ENCODE measurements around the gene MUTYH. TPM values are rescaled to one million over a fixed set of nuclear protein-coding genes. Genes with fewer than 3 reads are reported as not detected.

Gene MUTYH
- total RNA-seq, 1 donor from 2014 or later, result 61.3 TPM

DNA sequence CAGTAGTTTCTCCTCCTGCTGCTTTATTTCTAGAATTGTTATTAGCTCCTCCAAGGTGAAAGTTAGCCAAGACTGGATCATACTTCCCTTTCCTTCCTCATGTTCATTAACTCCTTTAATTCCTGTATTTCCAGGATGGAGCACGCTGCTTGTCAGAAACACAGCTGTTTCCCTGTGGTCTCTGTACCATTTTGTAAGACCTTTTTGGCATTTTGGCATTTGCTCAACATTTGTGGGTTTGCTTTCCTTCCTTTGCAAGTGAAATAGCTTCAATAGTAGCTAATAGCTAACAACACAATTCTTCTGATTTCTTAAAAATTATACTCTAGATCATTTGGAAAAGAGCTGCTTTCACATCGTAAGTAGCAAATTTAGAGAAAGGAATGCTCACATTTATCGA, 57.9 kb downstream of the MUTYH start:
- no peak overlapping the region for H3K4me3 Mint-ChIP-seq
- peaks cover 4% of the 10 kb centered on the region for H3K27me3 Mint-ChIP-seq
- DNase-seq (ENCODE audit: extremely low spot score, unreplicated experiment), result no peak
- peaks cover 4% of the 10 kb centered on the region for H3K9me3 Mint-ChIP-seq
- TF ChIP-seq, protein P1, sequence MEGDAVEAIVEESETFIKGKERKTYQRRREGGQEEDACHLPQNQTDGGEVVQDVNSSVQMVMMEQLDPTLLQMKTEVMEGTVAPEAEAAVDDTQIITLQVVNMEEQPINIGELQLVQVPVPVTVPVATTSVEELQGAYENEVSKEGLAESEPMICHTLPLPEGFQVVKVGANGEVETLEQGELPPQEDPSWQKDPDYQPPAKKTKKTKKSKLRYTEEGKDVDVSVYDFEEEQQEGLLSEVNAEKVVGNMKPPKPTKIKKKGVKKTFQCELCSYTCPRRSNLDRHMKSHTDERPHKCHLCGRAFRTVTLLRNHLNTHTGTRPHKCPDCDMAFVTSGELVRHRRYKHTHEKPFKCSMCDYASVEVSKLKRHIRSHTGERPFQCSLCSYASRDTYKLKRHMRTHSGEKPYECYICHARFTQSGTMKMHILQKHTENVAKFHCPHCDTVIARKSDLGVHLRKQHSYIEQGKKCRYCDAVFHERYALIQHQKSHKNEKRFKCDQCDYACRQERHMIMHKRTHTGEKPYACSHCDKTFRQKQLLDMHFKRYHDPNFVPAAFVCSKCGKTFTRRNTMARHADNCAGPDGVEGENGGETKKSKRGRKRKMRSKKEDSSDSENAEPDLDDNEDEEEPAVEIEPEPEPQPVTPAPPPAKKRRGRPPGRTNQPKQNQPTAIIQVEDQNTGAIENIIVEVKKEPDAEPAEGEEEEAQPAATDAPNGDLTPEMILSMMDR (conservative IDR thresholded peaks at IDR 0.05), result no peak
- H3K4me1 Mint-ChIP-seq (ENCODE audit: unreplicated experiment), result no peaks in the 10 kb centered on the region
- no peaks in the 10 kb centered on the region for H3K36me3 Mint-ChIP-seq
- H3K27ac Mint-ChIP-seq, result no peak overlapping the region

Other genes with a start within 250 kb of the MUTYH start
- gene ZSWIM5, start 133.8 kb downstream of the MUTYH start, total RNA-seq (ENCODE audit: low replicate concordance), result 1.9 and 2.7 TPM in 2 replicates
- 8.0 and 8.6 TPM in 2 replicates for gene HPDL, start 13.5 kb downstream of the MUTYH start, total RNA-seq (ENCODE audit: low replicate concordance)
- gene TOE1, start 270 bp downstream of the MUTYH start, total RNA-seq (ENCODE audit: low replicate concordance), result 10.4 and 12.6 TPM in 2 replicates
- gene TESK2, start 150.7 kb upstream of the MUTYH start, total RNA-seq (ENCODE audit: low replicate concordance), result 6.7 and 7.9 TPM in 2 replicates
- gene CCDC163, start 159.6 kb upstream of the MUTYH start, total RNA-seq (ENCODE audit: low replicate concordance), result 1.0 and 2.0 TPM in 2 replicates
- gene MMACHC, start 159.9 kb upstream of the MUTYH start, total RNA-seq (ENCODE audit: low replicate concordance), result 8.0 and 12.7 TPM in 2 replicates
- 255 and 335 TPM in 2 replicates for gene PRDX1, start 181.4 kb upstream of the MUTYH start, total RNA-seq (ENCODE audit: low replicate concordance)
- gene AKR1A1, start 210.4 kb upstream of the MUTYH start, total RNA-seq (ENCODE audit: low replicate concordance), result 179 and 185 TPM in 2 replicates
- gene NASP, start 243.6 kb upstream of the MUTYH start, total RNA-seq (ENCODE audit: low replicate concordance), result 104 and 269 TPM in 2 replicates

All from type B pancreatic cell (in vitro differentiated cells).